Measurements from ENCODE around the gene LRRN2. TPM values are rescaled to one million over a fixed set of nuclear protein-coding genes. Genes with fewer than 3 reads are reported as not detected.

The LRRN2 gene
- polyA plus RNA-seq, 1 of the 3 experiments (the other 2 are of a cell fraction) = not detected

- POLR2A ChIA-PET = no interaction called here
- H3K27me3 ChIP-seq (ENCODE audit: insufficient read depth) = peaks cover 8% of the 10 kb centered on the region; the same call in 1 of the 2 replicates
- WGBS (ENCODE audit: low lambda C conversion rate) = 65% methylated on average over 6 of the region's 6 CpGs
Observed at GRCh38 chr1:204664384-204664651, 21.2 kb downstream of the LRRN2 start.

GRCh38 chr1:204663644-204664383 is 21.7 kb downstream of the LRRN2 start:
- CTCF ChIA-PET = interaction anchor here (0.9 to 2.0 kb wide), 5 partner anchors 54 to 143 kb away, joined by 3 to 12 read pairs (median 6); no protein-coding TSS in a partner anchor
- peaks cover 8% of the 10 kb centered on the region; the same call in 1 of the 2 replicates for H3K27me3 ChIP-seq (ENCODE audit: insufficient read depth)
- no peaks in the 10 kb centered on the region for H4K20me1 ChIP-seq (ENCODE audit: insufficient read depth)
- no peak for TF ChIP-seq USF1 (IDR thresholded peaks at IDR 0.05; ENCODE audit: borderline replicate concordance, low read depth)
- no peak for TF ChIP-seq CTCF (IDR thresholded peaks at IDR 0.05)
- no peak for TF ChIP-seq YY1 (IDR thresholded peaks at IDR 0.05; ENCODE audit: low read depth)
- TF ChIP-seq FOXM1 (IDR thresholded peaks at IDR 0.05; ENCODE audit: low read depth) = no peak
- TF ChIP-seq MAX (IDR thresholded peaks at IDR 0.05; ENCODE audit: low read depth) = no peak
- TF ChIP-seq RFX5 (IDR thresholded peaks at IDR 0.05; ENCODE audit: low read length) = no peak
- no peak for TF ChIP-seq EZH2phosphoT487 (IDR thresholded peaks at IDR 0.05; ENCODE audit: borderline replicate concordance, low read depth)
- no peak for TF ChIP-seq MXI1 (IDR thresholded peaks at IDR 0.05; ENCODE audit: low read depth, low read length)
- TF ChIP-seq GATA2 (CRISPR knock-in tag; IDR thresholded peaks at IDR 0.05) = no peak
- no peak for TF ChIP-seq USF2 (IDR thresholded peaks at IDR 0.05; ENCODE audit: borderline replicate concordance, low read depth, low read length)
- TF ChIP-seq EP300 (IDR thresholded peaks at IDR 0.05; ENCODE audit: borderline replicate concordance in 1 of 2, low read depth in 1 of 2, low read length in 1 of 2) = no peak

More at GRCh38 chr1:204664384-204664651, 21.2 kb downstream of the LRRN2 start:
- no peak overlapping the region for H2AFZ ChIP-seq (ENCODE audit: low read depth)
- no peak overlapping the region for H3K4me3 ChIP-seq (ENCODE audit: low read depth in 2 of 2, low read length in 1 of 2)
- no peaks in the 10 kb centered on the region for H3K9me3 ChIP-seq
- no peak for DNase-seq
- H3K9ac ChIP-seq = no peak overlapping the region
- no peaks in the 10 kb centered on the region for H3K79me2 ChIP-seq (ENCODE audit: insufficient read depth)
- no peaks in the 10 kb centered on the region for H4K20me1 ChIP-seq (ENCODE audit: insufficient read depth)
- H3K9me2 ChIP-seq = no peaks in the 10 kb centered on the region
- TF ChIP-seq CTCF (IDR thresholded peaks at IDR 0.05) (no peak), RCOR1 (IDR thresholded peaks at IDR 0.05; ENCODE audit: low read length) (no peak), YY1 (IDR thresholded peaks at IDR 0.05; ENCODE audit: low read depth) (no peak), EP300 (IDR thresholded peaks at IDR 0.05; ENCODE audit: borderline replicate concordance in 1 of 2, low read depth in 1 of 2, low read length in 1 of 2) (no peak), TCF12 (IDR thresholded peaks at IDR 0.05) (no peak), FOXM1 (IDR thresholded peaks at IDR 0.05; ENCODE audit: low read depth) (no peak), POLR2AphosphoS5 (IDR thresholded peaks at IDR 0.05; ENCODE audit: low read depth, low read length) (no peak), TAF1 (IDR thresholded peaks at IDR 0.05; ENCODE audit: borderline replicate concordance, low read depth, low read length) (no peak), MEF2A (IDR thresholded peaks at IDR 0.05; ENCODE audit: borderline replicate concordance, low read depth) (no peak), TEAD4 (IDR thresholded peaks at IDR 0.05; ENCODE audit: borderline replicate concordance, insufficient read depth) (no peak)
- H3F3A ChIP-seq (replicated peaks; ENCODE audit: insufficient read depth) = no peaks in the 10 kb centered on the region
- H3K36me3 ChIP-seq (replicated peaks in 1 of 2; ENCODE audit: control insufficient read depth in 1 of 2, insufficient read depth in 2 of 2, low read length in 1 of 2) = no peaks in the 10 kb centered on the region
- no peak overlapping the region for H3K4me2 ChIP-seq
- H3K27ac ChIP-seq (ENCODE audit: low read depth in 2 of 2, low read length in 1 of 2) = no peak overlapping the region
- peaks cover 0 to 5% of the 10 kb centered on the region in 2 experiments; a peak in 1 of 4 replicates for H3K4me1 ChIP-seq (ENCODE audit: control insufficient read depth in 1 of 2, insufficient read depth in 2 of 2, low read depth in 1 of 2, low read length in 1 of 2)
- CTCF ChIA-PET = interaction anchor here (0.8 to 1.6 kb wide), 4 partner anchors 54 to 143 kb away, joined by 3 to 7 read pairs (median 4); no protein-coding TSS in a partner anchor

More at GRCh38 chr1:204663644-204664383, 21.7 kb downstream of the LRRN2 start:
- Histone ChIP-seq H3K9me2 (no peaks in the 10 kb centered on the region), H3F3A (replicated peaks; ENCODE audit: insufficient read depth) (no peaks in the 10 kb centered on the region), H2AFZ (ENCODE audit: low read depth) (no peak overlapping the region), H3K4me2 (no peak overlapping the region), H3K9ac (no peak overlapping the region), H3K4me1 (ENCODE audit: control insufficient read depth in 1 of 2, insufficient read depth in 2 of 2, low read depth in 1 of 2, low read length in 1 of 2) (peaks cover 0 to 5% of the 10 kb centered on the region in 2 experiments; a peak in 1 of 4 replicates), H3K4me3 (ENCODE audit: low read depth in 2 of 2, low read length in 1 of 2) (no peak overlapping the region), H3K36me3 (replicated peaks in 1 of 2; ENCODE audit: control insufficient read depth in 1 of 2, insufficient read depth in 2 of 2, low read length in 1 of 2) (no peaks in the 10 kb centered on the region), H3K27ac (ENCODE audit: low read depth in 2 of 2, low read length in 1 of 2) (no peak overlapping the region), H3K9me3 (no peaks in the 10 kb centered on the region), H3K79me2 (ENCODE audit: insufficient read depth) (no peaks in the 10 kb centered on the region)
- 70% methylated on average over 14 of the region's 15 CpGs for WGBS (ENCODE audit: low lambda C conversion rate)
- DNase-seq = no peak
- POLR2A ChIA-PET = no interaction called here
